SK-N-MC (cell line): Measurements from ENCODE around the gene NEDD8.

Experiments used
- EZH2 ChIP-seq: fragments of 200-600 bp; sonication (generic); IDR thresholded peaks from one replicate; pipeline ENCODE4 v1.6.1; 2017; ENCODE audit warnings: antibody characterized with exemption
- POLR2AphosphoS5 ChIP-seq: IDR thresholded peaks from 2 replicates; pipeline ENCODE4 v1.6.1; 2012; ENCODE audit warnings: mild to moderate bottlenecking, low read depth, low read length, borderline replicate concordance

DNA sequence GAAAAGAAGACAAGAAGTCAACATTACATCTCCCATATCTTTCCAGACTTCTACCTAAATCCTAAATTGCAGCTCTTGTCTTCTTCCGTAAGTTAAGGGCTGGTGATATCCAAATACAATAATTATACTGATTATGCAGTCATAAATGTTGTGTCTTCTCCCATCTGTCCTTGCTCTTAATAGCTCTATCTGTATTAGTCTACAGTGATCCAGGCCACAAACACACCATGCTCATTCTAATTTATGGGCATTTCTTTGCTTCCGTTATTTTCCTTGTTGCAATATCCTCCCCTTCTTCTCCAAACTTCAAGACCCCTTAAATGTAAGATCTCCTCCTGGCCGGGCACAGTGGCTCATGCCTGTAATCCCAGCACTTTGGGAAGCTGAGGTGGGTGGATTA lies 12.6 kb downstream of the NEDD8 start:
- no peak for TF ChIP-seq EZH2
- no peak for TF ChIP-seq POLR2AphosphoS5
